Kidney epithelial cell (primary cell): ENCODE results near the gene CYS1. TPM values are rescaled to one million over a fixed set of nuclear protein-coding genes. Genes with fewer than 3 reads are reported as not detected.
A peak's percentile ranks its signal among the peaks of the same experiment; 100 is the strongest.

Source experiments
- DNase-seq: peaks from one replicate; pipeline ENCODE4 v3.0.0-alpha.2; 2010; ENCODE audit warnings: low read depth
- H3K27me3 ChIP-seq: 2 replicates; pipeline ENCODE4 v1.6.0; 2011; ENCODE audit warnings: low read length; ENCODE audit not compliant: control insufficient read depth, insufficient read depth
- H3K36me3 ChIP-seq: 2 replicates; pipeline ENCODE4 v1.5.1; 2011; ENCODE audit warnings: low read length; ENCODE audit not compliant: control insufficient read depth, insufficient read depth
- H3K4me3 ChIP-seq: 2 replicates; pipeline ENCODE4 v1.5.1; 2011; ENCODE audit warnings: low read depth, mild to moderate bottlenecking, control low read depth, low read length
- total RNA-seq: library from RNA; depleted of rRNA; stranded (reverse); fragments of >200 nt; gene quantifications from 2 replicates; pipeline ENCODE4 v1.2.3, GENCODE V29; 2015
- TF ChIP-seq, protein P1 (sequence below): IDR thresholded peaks from 2 replicates; pipeline ENCODE4 v1.5.1; 2011; ENCODE audit warnings: mild to moderate bottlenecking, moderate library complexity, low read length, control low read depth, inconsistent platforms; ENCODE audit not compliant: insufficient read depth, poor library complexity, severe bottlenecking

The CYS1 gene
- total RNA-seq, 1 donor from 2014 or later = 12.2 TPM

DNA sequence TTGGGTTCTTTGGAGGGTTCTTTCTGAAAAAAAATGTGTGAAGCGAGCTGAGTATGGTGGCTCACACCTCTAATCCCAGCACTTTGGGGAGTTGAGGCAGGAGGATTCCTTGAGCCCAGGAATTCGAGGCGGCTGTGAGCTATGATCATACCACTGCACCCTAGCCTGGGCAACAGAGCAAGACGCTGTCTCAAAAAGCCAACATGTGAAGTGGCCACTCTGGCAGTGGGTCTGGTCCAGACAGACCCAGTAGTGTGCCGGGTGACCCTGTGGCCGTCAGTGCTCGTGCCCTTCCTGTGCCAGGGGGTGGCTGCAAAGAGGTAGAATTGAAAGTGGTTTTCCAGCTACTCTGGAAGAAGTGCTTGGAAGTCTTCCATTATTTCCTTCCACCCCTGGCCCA lies 25.2 kb downstream of the CYS1 start:
- no peaks in the 10 kb centered on the region for H3K27me3 ChIP-seq
- H3K36me3 ChIP-seq = no peaks in the 10 kb centered on the region
- no peak for DNase-seq
- TF ChIP-seq, protein P1, sequence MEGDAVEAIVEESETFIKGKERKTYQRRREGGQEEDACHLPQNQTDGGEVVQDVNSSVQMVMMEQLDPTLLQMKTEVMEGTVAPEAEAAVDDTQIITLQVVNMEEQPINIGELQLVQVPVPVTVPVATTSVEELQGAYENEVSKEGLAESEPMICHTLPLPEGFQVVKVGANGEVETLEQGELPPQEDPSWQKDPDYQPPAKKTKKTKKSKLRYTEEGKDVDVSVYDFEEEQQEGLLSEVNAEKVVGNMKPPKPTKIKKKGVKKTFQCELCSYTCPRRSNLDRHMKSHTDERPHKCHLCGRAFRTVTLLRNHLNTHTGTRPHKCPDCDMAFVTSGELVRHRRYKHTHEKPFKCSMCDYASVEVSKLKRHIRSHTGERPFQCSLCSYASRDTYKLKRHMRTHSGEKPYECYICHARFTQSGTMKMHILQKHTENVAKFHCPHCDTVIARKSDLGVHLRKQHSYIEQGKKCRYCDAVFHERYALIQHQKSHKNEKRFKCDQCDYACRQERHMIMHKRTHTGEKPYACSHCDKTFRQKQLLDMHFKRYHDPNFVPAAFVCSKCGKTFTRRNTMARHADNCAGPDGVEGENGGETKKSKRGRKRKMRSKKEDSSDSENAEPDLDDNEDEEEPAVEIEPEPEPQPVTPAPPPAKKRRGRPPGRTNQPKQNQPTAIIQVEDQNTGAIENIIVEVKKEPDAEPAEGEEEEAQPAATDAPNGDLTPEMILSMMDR = no peak
- H3K4me3 ChIP-seq = no peak overlapping the region

DNA sequence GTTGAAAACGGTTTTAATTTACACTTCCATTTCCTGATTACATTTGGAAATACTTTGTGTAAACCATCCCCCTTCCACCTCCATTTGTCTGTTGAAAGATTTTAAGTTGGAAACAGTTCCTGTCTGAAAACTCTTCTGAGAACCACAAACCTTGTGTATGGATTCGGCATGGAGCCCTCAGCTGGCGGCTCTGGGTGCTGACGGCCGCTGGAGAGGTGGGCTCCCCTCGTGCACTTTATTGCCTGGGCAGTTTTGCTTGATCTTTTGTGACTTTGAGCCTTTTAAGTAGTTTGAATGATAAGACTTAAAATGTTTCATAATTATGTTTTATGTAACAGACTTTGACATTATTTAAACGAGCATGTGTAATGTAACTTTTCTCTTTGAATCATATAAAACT lies 25.8 kb downstream of the CYS1 start:
- no peaks in the 10 kb centered on the region for H3K27me3 ChIP-seq
- DNase-seq = no peak
- H3K4me3 ChIP-seq = no peak overlapping the region
- H3K36me3 ChIP-seq = no peaks in the 10 kb centered on the region
- TF ChIP-seq, protein P1 = no peak

DNA sequence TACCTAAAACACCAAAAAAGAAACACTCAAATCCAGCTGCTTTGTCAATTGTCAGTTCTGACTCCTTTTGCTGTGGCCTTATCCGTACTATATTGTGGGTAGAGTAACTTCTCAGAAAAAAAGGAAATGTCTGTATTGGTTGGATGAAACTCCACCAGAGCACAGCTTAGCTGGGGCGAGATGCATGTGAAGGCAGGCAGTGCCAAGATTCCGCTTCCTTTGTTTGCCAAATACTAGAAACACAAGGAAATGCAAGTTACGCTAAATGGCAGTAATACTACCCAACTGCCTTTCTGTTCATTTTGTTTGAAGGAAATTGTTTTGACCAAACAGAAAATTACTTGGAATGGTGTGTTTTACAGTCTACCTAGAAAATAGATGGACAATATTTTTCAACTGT lies 26.9 kb downstream of the CYS1 start:
- DNase-seq = no peak
- Histone ChIP-seq H3K4me3 (no peak overlapping the region), H3K27me3 (no peaks in the 10 kb centered on the region), H3K36me3 (no peaks in the 10 kb centered on the region)
- TF ChIP-seq, protein P1 = no peak

DNA sequence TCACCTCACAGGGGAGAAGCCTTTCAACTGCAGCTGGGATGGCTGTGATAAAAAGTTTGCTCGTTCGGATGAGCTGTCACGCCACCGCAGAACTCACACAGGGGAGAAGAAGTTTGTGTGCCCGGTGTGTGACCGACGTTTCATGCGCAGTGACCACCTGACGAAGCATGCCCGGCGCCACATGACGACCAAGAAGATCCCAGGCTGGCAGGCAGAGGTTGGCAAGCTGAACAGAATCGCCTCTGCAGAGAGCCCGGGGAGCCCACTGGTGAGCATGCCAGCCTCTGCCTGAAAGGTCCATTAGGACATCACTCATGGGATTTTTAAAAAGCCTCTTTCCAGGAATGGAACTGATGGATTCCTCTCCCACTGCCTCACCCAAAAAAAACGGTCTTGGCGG lies 28.0 kb downstream of the CYS1 start:
- H3K36me3 ChIP-seq = peaks cover 3% of the 10 kb centered on the region
- DNase-seq = no peak
- TF ChIP-seq, protein P1 = no peak
- H3K27me3 ChIP-seq = no peaks in the 10 kb centered on the region
- no peak overlapping the region for H3K4me3 ChIP-seq

DNA sequence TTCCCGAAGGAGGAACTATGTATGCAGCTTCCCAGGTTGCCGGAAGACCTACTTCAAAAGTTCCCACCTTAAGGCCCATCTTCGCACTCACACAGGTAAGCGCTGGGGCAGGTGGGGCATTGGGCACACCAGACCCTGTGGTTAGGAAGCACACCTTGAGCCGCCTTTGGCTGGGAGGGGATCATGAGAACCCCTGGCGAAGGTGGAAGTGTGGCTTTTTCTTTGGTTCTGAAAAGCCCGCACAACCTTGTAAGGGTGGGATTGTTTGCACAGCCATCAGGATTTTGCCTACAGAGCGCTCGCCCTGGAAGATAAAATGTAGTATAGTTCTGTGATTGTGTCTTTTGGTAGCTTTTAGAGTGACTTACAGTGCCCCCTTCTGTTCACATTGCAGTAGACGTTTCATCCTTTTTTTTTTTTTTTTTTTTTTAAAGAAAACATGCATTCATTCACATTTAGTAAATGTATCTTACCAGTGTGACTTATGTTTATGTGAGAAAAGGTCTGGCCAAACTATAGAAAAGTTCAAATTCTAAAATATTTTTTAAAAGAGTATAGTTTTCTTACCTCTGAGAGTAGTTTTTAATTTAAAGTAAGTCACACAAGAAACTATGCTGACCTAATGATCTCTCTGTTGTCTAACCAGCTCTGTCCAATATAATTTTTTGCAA lies 31.6 kb downstream of the CYS1 start:
- TF ChIP-seq, protein P1 = peak; percentile 64
- Histone ChIP-seq H3K27me3 (no peaks in the 10 kb centered on the region), H3K4me3 (no peak overlapping the region), H3K36me3 (peaks cover 3% of the 10 kb centered on the region)
- no peak for DNase-seq
